NCI-H2029 treated with DMSO at 0.1 percent for 48 hours (cell line): ENCODE results near the gene MAD2L1BP.
"Not testable (repeated sequence)": the region's sequence is repeated elsewhere in the genome, so short reads cannot be mapped to it uniquely, and the experiment has no call there.

Experiments used
- DNase-seq: peaks from one replicate; lab custom pipeline; 2025; lab: John Stamatoyannopoulos, UW

MAD2L1BP gene

GRCh38 chr6:43627008-43627825, 8.4 kb upstream of the MAD2L1BP start:
- peak; percentile 96 for DNase-seq

- DNase-seq = peak; percentile 20
Measured at GRCh38 chr6:43628393-43629103, 7.1 kb upstream of the MAD2L1BP start.

GRCh38 chr6:43629104-43629504, 6.5 kb upstream of the MAD2L1BP start, which contains the start of gene GTPBP2:
TSS of gene GTPBP2 (minus strand) at chr6:43629264. CDS start at chr6:43629162, 102 bp downstream.
- peak; percentile 93 for DNase-seq

- DNase-seq = peak; percentile 91
Measured at GRCh38 chr6:43629505-43630300, 5.9 kb upstream of the MAD2L1BP start.

GRCh38 chr6:43630980-43631619, 4.5 kb upstream of the MAD2L1BP start:
- no peak for DNase-seq

- DNase-seq = not testable (repeated sequence)
Measured at GRCh38 chr6:43633002-43633401, 2.6 kb upstream of the MAD2L1BP start.

- DNase-seq = no peak
Measured at GRCh38 chr6:43634702-43635303, 837 bp upstream of the MAD2L1BP start.

GRCh38 chr6:43636308-43636659, 644 bp downstream of the MAD2L1BP start:
- DNase-seq = no peak

- no peak for DNase-seq
Measured at GRCh38 chr6:43639984-43640800, 4.6 kb downstream of the MAD2L1BP start.

- no peak for DNase-seq
Measured at GRCh38 chr6:43644940-43645612, 9.4 kb downstream of the MAD2L1BP start, which contains the start of gene RSPH9. TSS of gene RSPH9 (plus strand) at chr6:43645036. CDS start at chr6:43645099, 63 bp downstream.

- DNase-seq = no peak
Measured at GRCh38 chr6:43645613-43645964, 9.9 kb downstream of the MAD2L1BP start.

GRCh38 chr6:43647613-43648012, 12.0 kb downstream of the MAD2L1BP start:
- no peak for DNase-seq

- no peak for DNase-seq
Measured at GRCh38 chr6:43648248-43648647, 12.6 kb downstream of the MAD2L1BP start.

- not testable (repeated sequence) for DNase-seq
Measured at GRCh38 chr6:43652822-43653221, 17.2 kb downstream of the MAD2L1BP start.

- DNase-seq = no peak
Measured at GRCh38 chr6:43657221-43657802, 21.7 kb downstream of the MAD2L1BP start.

- no peak for DNase-seq
Measured at GRCh38 chr6:43658161-43658560, 22.5 kb downstream of the MAD2L1BP start.

GRCh38 chr6:43662948-43663347, 27.3 kb downstream of the MAD2L1BP start:
- DNase-seq = not testable (repeated sequence)

GRCh38 chr6:43665376-43665775, 29.7 kb downstream of the MAD2L1BP start:
- DNase-seq = no peak

GRCh38 chr6:43666196-43666920, 30.7 kb downstream of the MAD2L1BP start:
- DNase-seq = no peak
